ACC112 (cell line): ENCODE results near the gene PRKN.
"Not testable (repeated sequence)": the region's sequence is repeated elsewhere in the genome, so short reads cannot be mapped to it uniquely, and the experiment has no call there.

Experiments
- H2AFZ ChIP-seq: fragments of 200-600 bp; sonication (generic); one replicate; pipeline ENCODE4 v1.6.0; 2017; ENCODE audit warnings: antibody characterized with exemption, low read length; ENCODE audit not compliant: unreplicated experiment
- H3K27ac ChIP-seq: fragments of 200-600 bp; sonication (generic); 2 replicates; pipeline ENCODE4 v1.5.1; 2014; ENCODE audit warnings: low read depth, mild to moderate bottlenecking, antibody characterized with exemption, low read length, moderate library complexity
- H3K27me3 ChIP-seq: fragments of 200-600 bp; sonication (generic); 2 replicates; pipeline ENCODE4 v1.6.1; 2014; ENCODE audit warnings: mild to moderate bottlenecking, antibody characterized with exemption, low read length, moderate library complexity, mixed read lengths; ENCODE audit not compliant: insufficient read depth
- H3K36me3 ChIP-seq: fragments of 200-600 bp; sonication (generic); 2 replicates; pipeline ENCODE4 v1.6.1; 2016; ENCODE audit warnings: mild to moderate bottlenecking, antibody characterized with exemption, low read length, moderate library complexity, mixed read lengths; ENCODE audit not compliant: insufficient read depth
- H3K4me1 ChIP-seq: fragments of 200-600 bp; sonication (generic); one replicate; pipeline ENCODE4 v1.6.1; 2016; ENCODE audit warnings: low read length, mixed read lengths; ENCODE audit not compliant: insufficient read depth, unreplicated experiment, control insufficient read depth
- H3K4me3 ChIP-seq: fragments of 200-600 bp; sonication (generic); 2 replicates; pipeline ENCODE4 v1.5.1; 2014; ENCODE audit warnings: mild to moderate bottlenecking, low read depth, low read length
- H3K79me2 ChIP-seq: fragments of 200-600 bp; sonication (generic); one replicate; pipeline ENCODE4 v1.6.0; 2016; ENCODE audit warnings: low read length; ENCODE audit not compliant: control insufficient read depth, unreplicated experiment, insufficient read depth

PRKN gene

GRCh38 chr6:161344626-161345025, 1382.9 kb downstream of the PRKN start:
- H3K79me2 ChIP-seq: no peaks in the 10 kb centered on the region
- no peak overlapping the region for H2AFZ ChIP-seq
- no peaks in the 10 kb centered on the region for H3K36me3 ChIP-seq
- H3K4me3 ChIP-seq: no peak overlapping the region
- no peaks in the 10 kb centered on the region for H3K4me1 ChIP-seq
- H3K27ac ChIP-seq: no peak overlapping the region
- H3K27me3 ChIP-seq: no peaks in the 10 kb centered on the region

- H3K36me3 ChIP-seq: no peaks in the 10 kb centered on the region
- no peak overlapping the region for H3K4me3 ChIP-seq
- no peak overlapping the region for H2AFZ ChIP-seq
- no peak overlapping the region for H3K27ac ChIP-seq
- H3K79me2 ChIP-seq: no peaks in the 10 kb centered on the region
- H3K4me1 ChIP-seq: no peaks in the 10 kb centered on the region
- no peaks in the 10 kb centered on the region for H3K27me3 ChIP-seq
Measured at GRCh38 chr6:161342039-161342438, 1385.5 kb downstream of the PRKN start.

GRCh38 chr6:161341638-161342037, 1385.9 kb downstream of the PRKN start:
- no peak overlapping the region for H3K27ac ChIP-seq
- H3K4me3 ChIP-seq: no peak overlapping the region
- no peak overlapping the region for H2AFZ ChIP-seq

GRCh38 chr6:161338015-161338414, 1389.6 kb downstream of the PRKN start:
- H3K79me2 ChIP-seq: no peaks in the 10 kb centered on the region
- no peaks in the 10 kb centered on the region for H3K4me1 ChIP-seq
- H2AFZ ChIP-seq: no peak overlapping the region
- H3K4me3 ChIP-seq: no peak overlapping the region
- no peaks in the 10 kb centered on the region for H3K27me3 ChIP-seq
- no peak overlapping the region for H3K27ac ChIP-seq
- H3K36me3 ChIP-seq: no peaks in the 10 kb centered on the region

More at GRCh38 chr6:161341638-161342037, 1385.9 kb downstream of the PRKN start:
- H3K79me2 ChIP-seq: no peaks in the 10 kb centered on the region
- H3K27me3 ChIP-seq: no peaks in the 10 kb centered on the region
- H3K36me3 ChIP-seq: no peaks in the 10 kb centered on the region
- no peaks in the 10 kb centered on the region for H3K4me1 ChIP-seq

GRCh38 chr6:161336479-161336878, 1391.1 kb downstream of the PRKN start:
- H3K4me1 ChIP-seq: no peaks in the 10 kb centered on the region
- no peak overlapping the region for H3K27ac ChIP-seq
- H3K4me3 ChIP-seq: no peak overlapping the region
- no peaks in the 10 kb centered on the region for H3K27me3 ChIP-seq
- H2AFZ ChIP-seq: no peak overlapping the region
- no peaks in the 10 kb centered on the region for H3K36me3 ChIP-seq
- no peaks in the 10 kb centered on the region for H3K79me2 ChIP-seq

GRCh38 chr6:161333410-161333809, 1394.2 kb downstream of the PRKN start:
- no peaks in the 10 kb centered on the region for H3K27me3 ChIP-seq
- no peaks in the 10 kb centered on the region for H3K4me1 ChIP-seq
- no peaks in the 10 kb centered on the region for H3K79me2 ChIP-seq
- no peak overlapping the region for H2AFZ ChIP-seq
- no peaks in the 10 kb centered on the region for H3K36me3 ChIP-seq
- no peak overlapping the region for H3K4me3 ChIP-seq
- no peak overlapping the region for H3K27ac ChIP-seq

GRCh38 chr6:161331402-161332081, 1396.0 kb downstream of the PRKN start:
- H3K27me3 ChIP-seq, H3K36me3 ChIP-seq, H3K4me1 ChIP-seq, H2AFZ ChIP-seq, H3K79me2 ChIP-seq, H3K27ac ChIP-seq, H3K4me3 ChIP-seq: not testable (repeated sequence)

GRCh38 chr6:161327360-161327953, 1400.1 kb downstream of the PRKN start:
- Histone ChIP-seq H3K36me3 (no peaks in the 10 kb centered on the region), H2AFZ (no peak overlapping the region), H3K27me3 (no peaks in the 10 kb centered on the region), H3K4me1 (no peaks in the 10 kb centered on the region), H3K79me2 (no peaks in the 10 kb centered on the region), H3K4me3 (no peak overlapping the region), H3K27ac (no peak overlapping the region)

GRCh38 chr6:161319231-161319630, 1408.3 kb downstream of the PRKN start:
- Histone ChIP-seq H2AFZ (no peak overlapping the region), H3K4me3 (no peak overlapping the region), H3K36me3 (no peaks in the 10 kb centered on the region), H3K4me1 (no peaks in the 10 kb centered on the region), H3K27ac (no peak overlapping the region), H3K27me3 (no peaks in the 10 kb centered on the region), H3K79me2 (no peaks in the 10 kb centered on the region)

- Histone ChIP-seq H3K4me3 (no peak overlapping the region), H3K4me1 (no peaks in the 10 kb centered on the region), H3K27me3 (no peaks in the 10 kb centered on the region), H3K27ac (no peak overlapping the region), H2AFZ (no peak overlapping the region), H3K36me3 (no peaks in the 10 kb centered on the region), H3K79me2 (no peaks in the 10 kb centered on the region)
Measured at GRCh38 chr6:161318456-161318855, 1409.1 kb downstream of the PRKN start.

- Histone ChIP-seq H2AFZ (no peak overlapping the region), H3K4me3 (no peak overlapping the region), H3K27me3 (no peaks in the 10 kb centered on the region), H3K27ac (no peak overlapping the region), H3K79me2 (no peaks in the 10 kb centered on the region), H3K4me1 (no peaks in the 10 kb centered on the region), H3K36me3 (no peaks in the 10 kb centered on the region)
Measured at GRCh38 chr6:161316531-161316930, 1411.0 kb downstream of the PRKN start.
